Body of pancreas (tissue), 4 donors: ENCODE measurements around the gene CTNNBIP1. TPM values are rescaled to one million over a fixed set of nuclear protein-coding genes. Genes with fewer than 3 reads are reported as not detected.
A peak's percentile ranks its signal among the peaks of the same experiment; 100 is the strongest.

Source experiments
- ATAC-seq: fragments of 150-250 bp; one replicate; pipeline ENCODE4 v1.9.1; 2016
- DNase-seq, 4 donors: peaks; one replicate each; pipeline ENCODE4 v3.0.0-alpha.2; 2019
- H3K27ac ChIP-seq, 4 donors: fragments of 200-600 bp; sonication (generic); 1 replicate in 3 of 4; 2 replicates in 1 of 4; pipeline versions ENCODE4 v1.5.1 to v1.6.1; 2016 to 2019; ENCODE audit warnings: mild to moderate bottlenecking in 1 of 4, mixed read lengths in 1 of 4, moderate library complexity in 1 of 4
- H3K27me3 ChIP-seq, 2 donors: fragments of 200-600 bp; sonication (generic); one replicate each; pipeline ENCODE4 v1.6.0; 2016; ENCODE audit warnings: mild to moderate bottlenecking in 1 of 2
- H3K36me3 ChIP-seq, 2 donors: fragments of 200-600 bp; sonication (generic); replicated peaks in 1 of 2; 2 replicates each; pipeline ENCODE4 v1.5.1; 2016; ENCODE audit warnings: low read depth in 2 of 2; ENCODE audit not compliant: insufficient read depth in 1 of 2
- H3K4me1 ChIP-seq: fragments of 200-600 bp; sonication (generic); one replicate; pipeline ENCODE4 v1.6.0; 2016
- H3K4me3 ChIP-seq, 2 donors: fragments of 200-600 bp; sonication (generic); 1 replicate in 1 of 2; 2 replicates in 1 of 2; pipeline ENCODE4 v1.5.1; 2016 to 2019
- H3K9me3 ChIP-seq, 3 donors: fragments of 200-600 bp; sonication (generic); 1 replicate in 2 of 3; 2 replicates in 1 of 3; pipeline ENCODE4 v1.5.1; 2016
- POLR2A ChIP-seq, 3 donors: fragments of 450-650 bp; IDR thresholded peaks; one replicate each; pipeline ENCODE4 v1.6.1; 2016; ENCODE audit warnings: antibody characterized with exemption in 3 of 3, mild to moderate bottlenecking in 2 of 3
- WGBS, 2 donors: methylation state at CpG; one replicate each; pipeline ENCODE4 v1.1.5; 2017; 5-methylcytosine and 5-hydroxymethylcytosine counted together
- intact Hi-C: fragments of 100-400 bp; cut with DNase I; formaldehyde crosslinking; loops from one replicate; pipeline ENCODE4 v1.15.1; 2023
- total RNA-seq, 2 donors: library from RNA; depleted of rRNA; stranded (reverse); fragments of >200 nt; gene quantifications; one replicate each; pipeline ENCODE4 v1.1.0, GENCODE V29; 2016
- TF ChIP-seq, protein P1 (sequence below), 7 experiments: fragments of 450-650 bp in 4 of 7; fragments of 200-600 bp in 3 of 7; sonication (generic) in 3 of 7; IDR thresholded peaks; one replicate each; pipeline ENCODE4 v1.5.1; 2016 to 2019; ENCODE audit warnings: antibody characterized with exemption in 7 of 7

The CTNNBIP1 gene
- total RNA-seq, 2 donors from 2014 or later = 20.1 to 24.6 TPM

DNA sequence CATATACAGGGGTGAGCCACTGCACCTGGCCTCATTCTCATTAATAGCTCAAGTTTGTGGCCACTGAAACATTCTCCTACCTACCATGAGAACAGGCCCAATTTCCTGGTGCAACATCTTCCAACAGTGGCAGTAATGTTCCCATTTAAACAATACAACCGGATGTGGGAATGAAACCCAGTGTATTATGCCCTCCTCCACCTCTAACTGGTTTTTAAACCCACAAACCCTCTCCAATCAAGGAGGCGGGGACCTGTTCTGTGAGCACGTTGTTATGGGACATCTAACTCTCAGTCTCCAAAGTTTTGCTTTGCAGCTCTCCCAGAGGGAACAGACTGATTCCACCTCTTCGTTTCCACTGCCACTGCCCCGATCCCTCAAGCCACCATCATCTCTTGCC is 2.6 kb downstream of the CTNNBIP1 start:
- intact Hi-C loops = no loop called here
- TF ChIP-seq, protein P1, sequence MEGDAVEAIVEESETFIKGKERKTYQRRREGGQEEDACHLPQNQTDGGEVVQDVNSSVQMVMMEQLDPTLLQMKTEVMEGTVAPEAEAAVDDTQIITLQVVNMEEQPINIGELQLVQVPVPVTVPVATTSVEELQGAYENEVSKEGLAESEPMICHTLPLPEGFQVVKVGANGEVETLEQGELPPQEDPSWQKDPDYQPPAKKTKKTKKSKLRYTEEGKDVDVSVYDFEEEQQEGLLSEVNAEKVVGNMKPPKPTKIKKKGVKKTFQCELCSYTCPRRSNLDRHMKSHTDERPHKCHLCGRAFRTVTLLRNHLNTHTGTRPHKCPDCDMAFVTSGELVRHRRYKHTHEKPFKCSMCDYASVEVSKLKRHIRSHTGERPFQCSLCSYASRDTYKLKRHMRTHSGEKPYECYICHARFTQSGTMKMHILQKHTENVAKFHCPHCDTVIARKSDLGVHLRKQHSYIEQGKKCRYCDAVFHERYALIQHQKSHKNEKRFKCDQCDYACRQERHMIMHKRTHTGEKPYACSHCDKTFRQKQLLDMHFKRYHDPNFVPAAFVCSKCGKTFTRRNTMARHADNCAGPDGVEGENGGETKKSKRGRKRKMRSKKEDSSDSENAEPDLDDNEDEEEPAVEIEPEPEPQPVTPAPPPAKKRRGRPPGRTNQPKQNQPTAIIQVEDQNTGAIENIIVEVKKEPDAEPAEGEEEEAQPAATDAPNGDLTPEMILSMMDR (IDR thresholded peaks at IDR 0.05) = no peak
- TF ChIP-seq POLR2A (IDR thresholded peaks at IDR 0.05) = no peak
- ATAC-seq (no peak), DNase-seq (no peak)
- peaks cover 33% of the 10 kb centered on the region for H3K4me1 ChIP-seq
- no peaks in the 10 kb centered on the region for H3K9me3 ChIP-seq
- H3K36me3 ChIP-seq = no peaks in the 10 kb centered on the region
- H3K27me3 ChIP-seq = no peaks in the 10 kb centered on the region
- no peak overlapping the region for H3K4me3 ChIP-seq
- WGBS, 2 donors = 65 to 76% methylated on average over 5 of the region's 5 CpGs
- no peak overlapping the region for H3K27ac ChIP-seq

- intact Hi-C loops = no loop called here
- H3K27ac ChIP-seq = no peak overlapping the region
- no peak for ATAC-seq
- no peaks in the 10 kb centered on the region for H3K27me3 ChIP-seq
- H3K4me1 ChIP-seq = peaks cover 40% of the 10 kb centered on the region
- H3K36me3 ChIP-seq = no peaks in the 10 kb centered on the region
- H3K4me3 ChIP-seq = no peak overlapping the region
- no peaks in the 10 kb centered on the region for H3K9me3 ChIP-seq
- DNase-seq = no peak
- TF ChIP-seq, protein P1 (IDR thresholded peaks at IDR 0.05) = no peak
- no peak for TF ChIP-seq POLR2A (IDR thresholded peaks at IDR 0.05)
- WGBS, 2 donors = 90 to 100% methylated on average over 2 of the region's 2 CpGs
These were observed 3.6 kb downstream of the CTNNBIP1 start for GRCh38 chr1:9906466-9906865.

- 87 to 89% methylated on average over 4 of the region's 4 CpGs for WGBS, 2 donors
- TF ChIP-seq, protein P1 (IDR thresholded peaks at IDR 0.05) = no peak
- no peak for TF ChIP-seq POLR2A (IDR thresholded peaks at IDR 0.05)
- Histone ChIP-seq H3K4me3 (no peak overlapping the region), H3K27ac (no peak overlapping the region), H3K36me3 (no peaks in the 10 kb centered on the region), H3K4me1 (peaks cover 50% of the 10 kb centered on the region), H3K9me3 (no peaks in the 10 kb centered on the region), H3K27me3 (no peaks in the 10 kb centered on the region)
- DNase-seq (no peak), ATAC-seq (no peak)
- intact Hi-C loops = no loop called here
These were observed 5.1 kb downstream of the CTNNBIP1 start for GRCh38 chr1:9905010-9905409.

DNA sequence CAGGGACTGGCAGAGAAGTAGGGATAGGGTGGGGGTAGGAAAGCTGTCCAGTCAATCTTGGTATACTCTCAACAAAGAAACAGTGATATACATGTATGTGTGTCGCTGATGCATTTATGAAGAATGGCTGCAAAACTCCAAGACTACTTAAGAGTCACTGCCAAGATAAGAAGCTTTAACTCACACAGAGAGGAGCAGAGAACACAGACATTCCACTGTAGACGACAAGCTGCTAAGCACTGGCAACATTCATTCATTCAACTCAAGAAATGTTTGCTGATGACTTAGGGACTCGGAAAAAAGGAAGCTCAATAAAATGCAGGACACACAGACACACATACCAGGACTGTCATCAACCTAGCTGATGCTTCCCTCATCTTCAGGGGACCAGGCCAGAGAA is 5.5 kb downstream of the CTNNBIP1 start:
- Histone ChIP-seq H3K9me3 (no peaks in the 10 kb centered on the region), H3K27ac (no peak overlapping the region), H3K27me3 (no peaks in the 10 kb centered on the region), H3K36me3 (no peaks in the 10 kb centered on the region), H3K4me3 (no peak overlapping the region), H3K4me1 (peaks cover 54% of the 10 kb centered on the region)
- 77 to 81% methylated on average over 3 of the region's 3 CpGs for WGBS, 2 donors
- TF ChIP-seq, protein P1 (IDR thresholded peaks at IDR 0.05) = no peak
- TF ChIP-seq POLR2A (IDR thresholded peaks at IDR 0.05) = no peak
- ATAC-seq (no peak), DNase-seq (no peak)
- intact Hi-C loops = no loop called here

DNA sequence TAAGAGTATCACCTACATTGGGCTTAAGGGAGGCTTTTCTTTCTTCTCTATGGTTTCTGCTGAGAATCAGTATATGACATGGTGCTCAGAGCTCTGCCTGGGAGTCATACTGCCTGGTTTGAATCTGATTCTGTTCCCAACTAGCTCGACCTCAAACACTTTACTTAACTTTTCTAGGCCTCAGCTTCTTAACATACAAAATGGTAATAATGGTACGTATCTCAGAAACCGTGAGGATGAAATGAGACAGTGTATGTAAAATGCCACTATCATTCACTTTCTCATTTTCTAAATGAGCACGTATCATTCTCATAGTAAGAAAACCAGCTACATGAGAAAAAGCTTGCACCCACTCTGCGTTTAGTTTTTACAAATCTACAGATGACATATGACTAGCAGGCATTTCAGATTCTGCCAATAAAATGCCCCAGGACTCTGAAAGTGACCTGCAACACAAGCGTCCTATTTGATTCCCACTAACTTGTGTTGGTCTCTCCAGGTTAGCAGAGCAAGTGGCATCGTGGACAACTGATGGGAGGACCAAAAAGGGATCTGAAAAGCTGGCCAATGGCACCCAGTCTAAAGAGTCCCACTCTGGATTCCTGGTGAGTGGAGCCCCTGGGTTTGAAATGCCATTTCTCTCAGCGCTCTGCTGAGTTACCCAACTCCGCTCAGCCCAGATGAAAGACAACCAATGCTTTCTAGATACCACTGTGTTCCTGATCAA is 6.1 kb downstream of the CTNNBIP1 start:
- H3K27ac ChIP-seq = peak overlapping the region in 1 of 4 donors; percentile 83
- H3K36me3 ChIP-seq = no peaks in the 10 kb centered on the region
- peaks cover 53% of the 10 kb centered on the region for H3K4me1 ChIP-seq
- intact Hi-C loops = no loop called here
- TF ChIP-seq POLR2A (IDR thresholded peaks at IDR 0.05) = no peak
- TF ChIP-seq, protein P1 (IDR thresholded peaks at IDR 0.05) = no peak
- no peak overlapping the region for H3K4me3 ChIP-seq
- WGBS, 2 donors = 86 to 88% methylated on average over 9 of the region's 9 CpGs
- no peak for ATAC-seq
- H3K27me3 ChIP-seq = no peaks in the 10 kb centered on the region
- DNase-seq = no peak
- no peaks in the 10 kb centered on the region for H3K9me3 ChIP-seq
